Measurements from ENCODE around the gene OSBPL8. TPM values are rescaled to one million over a fixed set of nuclear protein-coding genes. Genes with fewer than 3 reads are reported as not detected.

OSBPL8 gene
- total RNA-seq, 1 experiment from 2014 or later = 81.7 TPM

DNA sequence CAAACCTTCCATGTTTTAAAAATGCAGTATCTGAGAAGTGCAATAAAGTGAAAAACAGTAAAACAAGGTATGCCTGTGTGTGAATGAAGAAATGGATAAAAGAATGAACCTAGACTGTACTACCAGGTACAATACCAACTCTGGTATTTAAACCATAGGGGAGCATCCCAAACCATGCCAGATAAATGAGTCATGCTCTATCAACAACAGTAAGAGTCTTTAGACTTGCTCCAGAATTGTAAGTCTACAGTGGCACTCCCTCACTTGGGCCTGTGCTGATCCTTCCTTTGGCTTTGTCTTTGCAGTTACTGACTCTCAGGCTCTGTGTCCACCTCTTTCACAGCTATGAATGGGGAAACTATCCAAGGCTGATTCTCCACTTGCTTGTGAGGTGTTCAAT is 249.5 kb downstream of the OSBPL8 start (continued):
- TF ChIP-seq, protein P1, sequence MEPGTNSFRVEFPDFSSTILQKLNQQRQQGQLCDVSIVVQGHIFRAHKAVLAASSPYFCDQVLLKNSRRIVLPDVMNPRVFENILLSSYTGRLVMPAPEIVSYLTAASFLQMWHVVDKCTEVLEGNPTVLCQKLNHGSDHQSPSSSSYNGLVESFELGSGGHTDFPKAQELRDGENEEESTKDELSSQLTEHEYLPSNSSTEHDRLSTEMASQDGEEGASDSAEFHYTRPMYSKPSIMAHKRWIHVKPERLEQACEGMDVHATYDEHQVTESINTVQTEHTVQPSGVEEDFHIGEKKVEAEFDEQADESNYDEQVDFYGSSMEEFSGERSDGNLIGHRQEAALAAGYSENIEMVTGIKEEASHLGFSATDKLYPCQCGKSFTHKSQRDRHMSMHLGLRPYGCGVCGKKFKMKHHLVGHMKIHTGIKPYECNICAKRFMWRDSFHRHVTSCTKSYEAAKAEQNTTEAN (CRISPR knock-in tag; IDR thresholded peaks at IDR 0.05) = no peak
- TF ChIP-seq ETV6 (CRISPR knock-in tag; IDR thresholded peaks at IDR 0.05) = no peak
- TF ChIP-seq ELF4 (CRISPR knock-in tag; IDR thresholded peaks at IDR 0.05; ENCODE audit: low read depth) = no peak
- TF ChIP-seq, protein P2, sequence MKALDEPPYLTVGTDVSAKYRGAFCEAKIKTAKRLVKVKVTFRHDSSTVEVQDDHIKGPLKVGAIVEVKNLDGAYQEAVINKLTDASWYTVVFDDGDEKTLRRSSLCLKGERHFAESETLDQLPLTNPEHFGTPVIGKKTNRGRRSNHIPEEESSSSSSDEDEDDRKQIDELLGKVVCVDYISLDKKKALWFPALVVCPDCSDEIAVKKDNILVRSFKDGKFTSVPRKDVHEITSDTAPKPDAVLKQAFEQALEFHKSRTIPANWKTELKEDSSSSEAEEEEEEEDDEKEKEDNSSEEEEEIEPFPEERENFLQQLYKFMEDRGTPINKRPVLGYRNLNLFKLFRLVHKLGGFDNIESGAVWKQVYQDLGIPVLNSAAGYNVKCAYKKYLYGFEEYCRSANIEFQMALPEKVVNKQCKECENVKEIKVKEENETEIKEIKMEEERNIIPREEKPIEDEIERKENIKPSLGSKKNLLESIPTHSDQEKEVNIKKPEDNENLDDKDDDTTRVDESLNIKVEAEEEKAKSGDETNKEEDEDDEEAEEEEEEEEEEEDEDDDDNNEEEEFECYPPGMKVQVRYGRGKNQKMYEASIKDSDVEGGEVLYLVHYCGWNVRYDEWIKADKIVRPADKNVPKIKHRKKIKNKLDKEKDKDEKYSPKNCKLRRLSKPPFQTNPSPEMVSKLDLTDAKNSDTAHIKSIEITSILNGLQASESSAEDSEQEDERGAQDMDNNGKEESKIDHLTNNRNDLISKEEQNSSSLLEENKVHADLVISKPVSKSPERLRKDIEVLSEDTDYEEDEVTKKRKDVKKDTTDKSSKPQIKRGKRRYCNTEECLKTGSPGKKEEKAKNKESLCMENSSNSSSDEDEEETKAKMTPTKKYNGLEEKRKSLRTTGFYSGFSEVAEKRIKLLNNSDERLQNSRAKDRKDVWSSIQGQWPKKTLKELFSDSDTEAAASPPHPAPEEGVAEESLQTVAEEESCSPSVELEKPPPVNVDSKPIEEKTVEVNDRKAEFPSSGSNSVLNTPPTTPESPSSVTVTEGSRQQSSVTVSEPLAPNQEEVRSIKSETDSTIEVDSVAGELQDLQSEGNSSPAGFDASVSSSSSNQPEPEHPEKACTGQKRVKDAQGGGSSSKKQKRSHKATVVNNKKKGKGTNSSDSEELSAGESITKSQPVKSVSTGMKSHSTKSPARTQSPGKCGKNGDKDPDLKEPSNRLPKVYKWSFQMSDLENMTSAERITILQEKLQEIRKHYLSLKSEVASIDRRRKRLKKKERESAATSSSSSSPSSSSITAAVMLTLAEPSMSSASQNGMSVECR (CRISPR knock-in tag; IDR thresholded peaks at IDR 0.05; ENCODE audit: borderline replicate concordance) = no peak
- no peak for TF ChIP-seq NR2C2 (CRISPR knock-in tag; IDR thresholded peaks at IDR 0.05)
- no peak for TF ChIP-seq ZBTB21 (CRISPR knock-in tag; IDR thresholded peaks at IDR 0.05; ENCODE audit: borderline replicate concordance)

DNA sequence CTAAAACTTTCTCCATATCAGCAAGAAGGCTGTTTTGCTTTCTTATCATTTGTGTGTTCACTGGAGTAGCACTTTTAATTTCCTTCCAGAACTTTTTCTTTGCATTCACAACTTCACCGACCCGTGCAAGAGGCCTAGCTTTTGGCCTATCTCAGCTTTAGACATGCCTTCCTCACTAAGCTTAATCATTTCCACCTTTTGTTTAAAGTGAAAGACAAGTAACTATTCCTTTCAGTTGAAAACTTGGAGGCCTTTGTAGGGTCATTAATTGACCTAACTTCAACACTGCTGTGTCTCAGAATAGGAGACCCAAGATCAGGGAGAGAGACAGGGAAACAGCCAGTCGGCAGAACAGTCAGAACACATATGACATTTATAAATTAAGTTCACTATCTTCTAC is 250.7 kb downstream of the OSBPL8 start:
- TF ChIP-seq, protein P3, sequence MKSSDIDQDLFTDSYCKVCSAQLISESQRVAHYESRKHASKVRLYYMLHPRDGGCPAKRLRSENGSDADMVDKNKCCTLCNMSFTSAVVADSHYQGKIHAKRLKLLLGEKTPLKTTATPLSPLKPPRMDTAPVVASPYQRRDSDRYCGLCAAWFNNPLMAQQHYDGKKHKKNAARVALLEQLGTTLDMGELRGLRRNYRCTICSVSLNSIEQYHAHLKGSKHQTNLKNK (CRISPR knock-in tag; IDR thresholded peaks at IDR 0.05) = no peak
- TF ChIP-seq JAZF1 (CRISPR knock-in tag; IDR thresholded peaks at IDR 0.05) = no peak
- TF ChIP-seq CREM (CRISPR knock-in tag; IDR thresholded peaks at IDR 0.05) = no peak
- TF ChIP-seq, protein P4, sequence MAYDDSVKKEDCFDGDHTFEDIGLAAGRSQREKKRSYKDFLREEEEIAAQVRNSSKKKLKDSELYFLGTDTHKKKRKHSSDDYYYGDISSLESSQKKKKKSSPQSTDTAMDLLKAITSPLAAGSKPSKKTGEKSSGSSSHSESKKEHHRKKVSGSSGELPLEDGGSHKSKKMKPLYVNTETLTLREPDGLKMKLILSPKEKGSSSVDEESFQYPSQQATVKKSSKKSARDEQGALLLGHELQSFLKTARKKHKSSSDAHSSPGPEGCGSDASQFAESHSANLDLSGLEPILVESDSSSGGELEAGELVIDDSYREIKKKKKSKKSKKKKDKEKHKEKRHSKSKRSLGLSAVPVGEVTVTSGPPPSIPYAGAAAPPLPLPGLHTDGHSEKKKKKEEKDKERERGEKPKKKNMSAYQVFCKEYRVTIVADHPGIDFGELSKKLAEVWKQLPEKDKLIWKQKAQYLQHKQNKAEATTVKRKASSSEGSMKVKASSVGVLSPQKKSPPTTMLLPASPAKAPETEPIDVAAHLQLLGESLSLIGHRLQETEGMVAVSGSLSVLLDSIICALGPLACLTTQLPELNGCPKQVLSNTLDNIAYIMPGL (CRISPR knock-in tag; IDR thresholded peaks at IDR 0.05) = no peak
- TF ChIP-seq NFYB (CRISPR knock-in tag; conservative IDR thresholded peaks at IDR 0.05; ENCODE audit: low read depth) = no peak
- TF ChIP-seq SMAD3 (CRISPR knock-in tag; IDR thresholded peaks at IDR 0.05; ENCODE audit: borderline replicate concordance) = no peak
- TF ChIP-seq TEAD1 (CRISPR knock-in tag; IDR thresholded peaks at IDR 0.05) = no peak
- no peak for TF ChIP-seq ZNF232 (CRISPR knock-in tag; IDR thresholded peaks at IDR 0.05)
- no peak for TF ChIP-seq OVOL2 (CRISPR knock-in tag; IDR thresholded peaks at IDR 0.05; ENCODE audit: borderline replicate concordance)
- no peak for DNase-seq (ENCODE audit: low spot score)
- Mint-ChIP-seq H3K4me1 (peaks cover 16% of the 10 kb centered on the region), H3K27me3 (ENCODE audit: low read depth) (no peaks in the 10 kb centered on the region), H3K27ac (no peak overlapping the region), H3K9me3 (no peaks in the 10 kb centered on the region), H3K36me3 (no peaks in the 10 kb centered on the region), H3K4me3 (no peak overlapping the region)
- no peak for ATAC-seq
- ChIA-PET CTCF (interaction anchor here (2.0 kb wide), 1 partner anchor 39 kb away, joined by 4 read pairs; the partner anchor contains the start of gene BBS10), POLR2A (no interaction called here)

DNA sequence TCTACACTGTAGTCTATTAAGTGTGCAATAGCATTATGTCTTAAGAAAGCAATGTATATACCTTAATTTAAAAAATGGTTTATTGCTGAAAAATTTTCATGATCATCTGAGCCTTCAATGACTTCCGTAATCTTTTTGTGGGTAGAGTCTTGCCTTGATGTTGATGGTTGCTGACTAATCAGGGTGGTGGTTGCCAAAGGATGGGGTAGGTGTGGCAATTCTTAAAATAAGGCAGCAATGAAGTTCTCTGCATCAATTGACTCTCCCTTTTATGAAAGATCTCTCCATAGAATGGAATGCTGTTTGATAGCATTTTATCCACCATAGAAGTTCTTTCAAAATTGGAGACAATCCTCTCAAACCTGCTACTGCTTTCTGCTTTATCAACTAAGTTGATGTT is 252.5 kb downstream of the OSBPL8 start:
- H3K9me3 Mint-ChIP-seq = peaks cover 12% of the 10 kb centered on the region; the same call in 1 of the 2 replicates
- ChIA-PET CTCF (no interaction called here), POLR2A (no interaction called here)
- H3K4me3 Mint-ChIP-seq = no peak overlapping the region
- no peaks in the 10 kb centered on the region for H3K36me3 Mint-ChIP-seq
- H3K27me3 Mint-ChIP-seq (ENCODE audit: low read depth) = no peaks in the 10 kb centered on the region
- peaks cover 4% of the 10 kb centered on the region for H3K4me1 Mint-ChIP-seq
- no peak for DNase-seq (ENCODE audit: low spot score)
- H3K27ac Mint-ChIP-seq = no peak overlapping the region
- no peak for ATAC-seq
- TF ChIP-seq FOXJ3 (CRISPR knock-in tag; IDR thresholded peaks at IDR 0.05; ENCODE audit: borderline replicate concordance) = no peak
- TF ChIP-seq RORB (CRISPR knock-in tag; IDR thresholded peaks at IDR 0.05) = no peak
- TF ChIP-seq, protein P5, sequence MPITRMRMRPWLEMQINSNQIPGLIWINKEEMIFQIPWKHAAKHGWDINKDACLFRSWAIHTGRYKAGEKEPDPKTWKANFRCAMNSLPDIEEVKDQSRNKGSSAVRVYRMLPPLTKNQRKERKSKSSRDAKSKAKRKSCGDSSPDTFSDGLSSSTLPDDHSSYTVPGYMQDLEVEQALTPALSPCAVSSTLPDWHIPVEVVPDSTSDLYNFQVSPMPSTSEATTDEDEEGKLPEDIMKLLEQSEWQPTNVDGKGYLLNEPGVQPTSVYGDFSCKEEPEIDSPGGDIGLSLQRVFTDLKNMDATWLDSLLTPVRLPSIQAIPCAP (CRISPR knock-in tag; IDR thresholded peaks at IDR 0.05) = no peak
- TF ChIP-seq, protein P6, sequence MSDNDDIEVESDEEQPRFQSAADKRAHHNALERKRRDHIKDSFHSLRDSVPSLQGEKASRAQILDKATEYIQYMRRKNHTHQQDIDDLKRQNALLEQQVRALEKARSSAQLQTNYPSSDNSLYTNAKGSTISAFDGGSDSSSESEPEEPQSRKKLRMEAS (CRISPR knock-in tag; IDR thresholded peaks at IDR 0.05) = no peak
- no peak for TF ChIP-seq KAT7 (CRISPR knock-in tag; IDR thresholded peaks at IDR 0.05; ENCODE audit: borderline replicate concordance)
- TF ChIP-seq, protein P7, sequence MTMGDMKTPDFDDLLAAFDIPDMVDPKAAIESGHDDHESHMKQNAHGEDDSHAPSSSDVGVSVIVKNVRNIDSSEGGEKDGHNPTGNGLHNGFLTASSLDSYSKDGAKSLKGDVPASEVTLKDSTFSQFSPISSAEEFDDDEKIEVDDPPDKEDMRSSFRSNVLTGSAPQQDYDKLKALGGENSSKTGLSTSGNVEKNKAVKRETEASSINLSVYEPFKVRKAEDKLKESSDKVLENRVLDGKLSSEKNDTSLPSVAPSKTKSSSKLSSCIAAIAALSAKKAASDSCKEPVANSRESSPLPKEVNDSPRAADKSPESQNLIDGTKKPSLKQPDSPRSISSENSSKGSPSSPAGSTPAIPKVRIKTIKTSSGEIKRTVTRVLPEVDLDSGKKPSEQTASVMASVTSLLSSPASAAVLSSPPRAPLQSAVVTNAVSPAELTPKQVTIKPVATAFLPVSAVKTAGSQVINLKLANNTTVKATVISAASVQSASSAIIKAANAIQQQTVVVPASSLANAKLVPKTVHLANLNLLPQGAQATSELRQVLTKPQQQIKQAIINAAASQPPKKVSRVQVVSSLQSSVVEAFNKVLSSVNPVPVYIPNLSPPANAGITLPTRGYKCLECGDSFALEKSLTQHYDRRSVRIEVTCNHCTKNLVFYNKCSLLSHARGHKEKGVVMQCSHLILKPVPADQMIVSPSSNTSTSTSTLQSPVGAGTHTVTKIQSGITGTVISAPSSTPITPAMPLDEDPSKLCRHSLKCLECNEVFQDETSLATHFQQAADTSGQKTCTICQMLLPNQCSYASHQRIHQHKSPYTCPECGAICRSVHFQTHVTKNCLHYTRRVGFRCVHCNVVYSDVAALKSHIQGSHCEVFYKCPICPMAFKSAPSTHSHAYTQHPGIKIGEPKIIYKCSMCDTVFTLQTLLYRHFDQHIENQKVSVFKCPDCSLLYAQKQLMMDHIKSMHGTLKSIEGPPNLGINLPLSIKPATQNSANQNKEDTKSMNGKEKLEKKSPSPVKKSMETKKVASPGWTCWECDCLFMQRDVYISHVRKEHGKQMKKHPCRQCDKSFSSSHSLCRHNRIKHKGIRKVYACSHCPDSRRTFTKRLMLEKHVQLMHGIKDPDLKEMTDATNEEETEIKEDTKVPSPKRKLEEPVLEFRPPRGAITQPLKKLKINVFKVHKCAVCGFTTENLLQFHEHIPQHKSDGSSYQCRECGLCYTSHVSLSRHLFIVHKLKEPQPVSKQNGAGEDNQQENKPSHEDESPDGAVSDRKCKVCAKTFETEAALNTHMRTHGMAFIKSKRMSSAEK (CRISPR knock-in tag; IDR thresholded peaks at IDR 0.05; ENCODE audit: borderline replicate concordance) = no peak
- no peak for TF ChIP-seq MYBL2 (CRISPR knock-in tag; IDR thresholded peaks at IDR 0.05)

Measured in WTC11 (cell line).